GM23338 (cell line): ENCODE data around the gene GTPBP1. TPM values are rescaled to one million over a fixed set of nuclear protein-coding genes. Genes with fewer than 3 reads are reported as not detected.

ENCODE experiments used
- ATAC-seq: fragments of 200-7000 bp; cut with Tn5 transposase; 3 replicates; pipeline ENCODE4 v1.9.1; 2020
- DNase-seq: peaks from one replicate; pipeline ENCODE4 v3.0.0-alpha.2; 2015; ENCODE audit warnings: low spot score
- H2AFZ ChIP-seq: fragments of 200-600 bp; sonication (generic); 2 replicates; pipeline ENCODE4 v1.8.0; 2016; ENCODE audit warnings: antibody characterized with exemption, mild to moderate bottlenecking, moderate library complexity
- H3F3A ChIP-seq: fragments of 200-600 bp; sonication (generic); replicated peaks from 2 replicates; pipeline ENCODE4 v1.8.0; 2017; ENCODE audit warnings: antibody characterized with exemption, mixed run types, low read depth
- H3K27ac ChIP-seq: fragments of 200-600 bp; sonication (generic); 2 replicates; pipeline ENCODE4 v1.6.1; 2016; ENCODE audit warnings: low read depth
- H3K27me3 ChIP-seq: fragments of 200-600 bp; sonication (generic); 2 replicates; pipeline ENCODE4 v1.8.0; 2016; ENCODE audit warnings: mild to moderate bottlenecking, mixed run types, moderate library complexity; ENCODE audit not compliant: insufficient read depth
- H3K36me3 ChIP-seq: fragments of 200-600 bp; sonication (generic); 2 replicates; pipeline ENCODE4 v1.8.0; 2016; ENCODE audit warnings: mild to moderate bottlenecking; ENCODE audit not compliant: insufficient read depth
- H3K4me1 ChIP-seq: fragments of 200-600 bp; sonication (generic); 2 replicates; pipeline ENCODE4 v1.8.0; 2016; ENCODE audit warnings: mild to moderate bottlenecking, moderate library complexity; ENCODE audit not compliant: insufficient read depth
- H3K4me2 ChIP-seq: fragments of 200-600 bp; sonication (generic); 2 replicates; pipeline ENCODE4 v1.7.1; 2017; ENCODE audit warnings: mixed run types
- H3K4me3 ChIP-seq: fragments of 200-600 bp; sonication (generic); 2 replicates; pipeline ENCODE4 v1.6.1; 2016; ENCODE audit warnings: mixed run types
- H3K79me2 ChIP-seq: fragments of 200-600 bp; sonication (generic); replicated peaks from 2 replicates; pipeline ENCODE4 v1.8.0; 2017; ENCODE audit warnings: mild to moderate bottlenecking; ENCODE audit not compliant: insufficient read depth
- H3K9me2 ChIP-seq: fragments of 200-600 bp; sonication (generic); 2 replicates; pipeline ENCODE4 v1.8.0; 2017; ENCODE audit not compliant: insufficient read depth
- H4K20me1 ChIP-seq: fragments of 200-600 bp; sonication (generic); replicated peaks from 2 replicates; pipeline ENCODE4 v1.8.0; 2017; ENCODE audit warnings: mild to moderate bottlenecking; ENCODE audit not compliant: insufficient read depth
- H3K27ac Mint-ChIP-seq: 2 replicates; pipeline ENCODE4 v1.8.0; 2020; ENCODE audit warnings: inconsistent platforms, mild to moderate bottlenecking, moderate library complexity, mixed read lengths
- H3K27me3 Mint-ChIP-seq: 3 replicates; pipeline ENCODE4 v1.8.0; 2022; ENCODE audit warnings: low read depth, mild to moderate bottlenecking, moderate library complexity, mixed read lengths, inconsistent platforms; ENCODE audit not compliant: insufficient read depth, poor library complexity
- H3K36me3 Mint-ChIP-seq: 3 replicates; pipeline ENCODE4 v1.8.0; 2021; ENCODE audit warnings: low read depth, mild to moderate bottlenecking, inconsistent platforms, moderate library complexity, mixed read lengths
- H3K4me1 Mint-ChIP-seq: 3 replicates; pipeline ENCODE4 v1.8.0; 2020; ENCODE audit warnings: mild to moderate bottlenecking, inconsistent platforms, mixed read lengths
- H3K4me3 Mint-ChIP-seq: 3 replicates; pipeline ENCODE4 v1.8.0; 2021; ENCODE audit warnings: moderate library complexity, mild to moderate bottlenecking, inconsistent platforms, mixed read lengths
- H3K9me3 Mint-ChIP-seq: 3 replicates; pipeline ENCODE4 v1.8.0; 2020; ENCODE audit warnings: moderate library complexity, mild to moderate bottlenecking, inconsistent platforms, mixed read lengths
- CREB1 ChIP-seq: fragments of 250-450 bp; sonication (Bioruptor Pico); IDR thresholded peaks from 2 replicates; pipeline ENCODE4 v1.5.0; 2020; ENCODE audit warnings: low read depth, mild to moderate bottlenecking, moderate library complexity
- EZH2 ChIP-seq: fragments of 200-600 bp; sonication (generic); IDR thresholded peaks from one replicate; pipeline ENCODE4 v1.8.0; 2017; ENCODE audit warnings: antibody characterized with exemption, mild to moderate bottlenecking, low read depth; ENCODE audit not compliant: unreplicated experiment
- EZH2phosphoT487 ChIP-seq: fragments of 200-600 bp; sonication (generic); IDR thresholded peaks from one replicate; pipeline ENCODE4 v1.8.1; 2018; ENCODE audit warnings: antibody characterized with exemption; ENCODE audit not compliant: unreplicated experiment
- JUNB ChIP-seq: IDR thresholded peaks from one replicate; pipeline ENCODE4 v1.6.1; 2016; ENCODE audit warnings: antibody characterized with exemption; ENCODE audit not compliant: unreplicated experiment
- NANOG ChIP-seq: IDR thresholded peaks from 2 replicates; pipeline ENCODE4 v1.6.1; 2016; ENCODE audit warnings: antibody characterized with exemption, borderline replicate concordance
- POLR2AphosphoS5 ChIP-seq: IDR thresholded peaks from 2 replicates; pipeline ENCODE4 v1.6.1; 2016; ENCODE audit warnings: antibody characterized with exemption, low read depth
- STAT1 ChIP-seq: IDR thresholded peaks from one replicate; pipeline ENCODE4 v1.6.1; 2016; ENCODE audit warnings: antibody characterized with exemption; ENCODE audit not compliant: unreplicated experiment
- ZNF114 ChIP-seq: fragments of 250-450 bp; sonication (Bioruptor Pico); IDR thresholded peaks from 2 replicates; pipeline ENCODE4 v1.5.0; 2020; ENCODE audit warnings: mild to moderate bottlenecking, moderate library complexity
- ZNF331 ChIP-seq: fragments of 250-450 bp; sonication (Bioruptor Pico); IDR thresholded peaks from 2 replicates; pipeline ENCODE4 v1.5.0; 2020; ENCODE audit warnings: low read depth, mild to moderate bottlenecking, moderate library complexity
- polyA plus RNA-seq: library from polyadenylated mRNA; unstranded; fragments of >200 nt; fragmentation: Nextera tagmentation; extraction: Ambion mirVana; gene quantifications from 2 replicates; pipeline ENCODE4 v1.2.1, GENCODE V29; 2016
- total RNA-seq: library from RNA; depleted of rRNA; stranded (reverse); fragments of >200 nt; shearing (Covaris generic); gene quantifications from 2 replicates; pipeline ENCODE4 v1.2.3, GENCODE V29; 2014
- TF ChIP-seq, protein P1 (sequence below): IDR thresholded peaks from one replicate; pipeline ENCODE4 v1.6.1; 2018; ENCODE audit warnings: antibody characterized with exemption; ENCODE audit not compliant: unreplicated experiment
- TF ChIP-seq, protein P2 (sequence below), 2 experiments: fragments of 200-600 bp in 1 of 2; sonication (generic) in 1 of 2; conservative IDR thresholded peaks; 2 replicates each; pipeline versions ENCODE4 v1.5.1 to v1.6.1; 2016 to 2017; ENCODE audit warnings: antibody characterized with exemption in 2 of 2, low read depth in 2 of 2, mild to moderate bottlenecking in 2 of 2, moderate library complexity in 1 of 2
- TF ChIP-seq, protein P3 (sequence below): IDR thresholded peaks from 2 replicates; pipeline ENCODE4 v1.6.1; 2016; ENCODE audit warnings: antibody characterized with exemption
- TF ChIP-seq, protein P4 (sequence below): fragments of 250-450 bp; sonication (Bioruptor Pico); IDR thresholded peaks from 2 replicates; pipeline ENCODE4 v1.5.0; 2020; ENCODE audit warnings: mild to moderate bottlenecking, moderate library complexity

Gene GTPBP1
- total and polyA plus RNA-seq, 2 experiments from 2014 or later, result 27.2 to 88.4 TPM

DNA sequence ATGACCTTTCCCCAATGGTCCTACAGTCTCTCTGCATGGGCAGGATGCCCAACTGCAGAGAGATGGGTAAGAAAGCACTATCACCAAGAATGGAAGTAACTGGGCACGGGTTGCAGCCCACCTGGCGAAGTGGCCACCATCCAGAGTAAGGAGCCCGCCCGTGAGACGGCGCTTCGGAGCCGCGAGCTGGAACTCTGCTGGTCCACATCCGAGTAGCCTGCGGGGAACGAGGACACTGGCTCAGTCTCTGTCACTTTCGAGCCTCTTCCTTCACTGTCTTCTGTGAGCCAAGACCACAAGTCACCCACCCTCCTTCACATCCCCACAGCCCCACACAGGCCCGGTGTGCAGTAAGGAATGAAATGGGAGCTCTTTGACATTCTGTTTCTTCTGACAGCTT is 44.4 kb downstream of the GTPBP1 start:
- H3K4me1 Mint-ChIP-seq, result peaks cover 11% of the 10 kb centered on the region
- Histone ChIP-seq H3K4me3 (no peak overlapping the region), H3K9me2 (no peaks in the 10 kb centered on the region), H3K27ac (no peak overlapping the region), H3K4me2 (no peak overlapping the region), H3K27me3 (0 out of 2 replicates have a peak, but pooled peaks cover 2% of the 10 kb centered on the region), H3K79me2 (no peaks in the 10 kb centered on the region), H4K20me1 (no peaks in the 10 kb centered on the region), H3F3A (no peaks in the 10 kb centered on the region), H3K36me3 (no peaks in the 10 kb centered on the region), H2AFZ (no peak overlapping the region), H3K4me1 (peaks cover 16% of the 10 kb centered on the region; the same call in 1 of the 2 replicates)
- DNase-seq (no peak), ATAC-seq (no peak)
- no peak overlapping the region for H3K27ac Mint-ChIP-seq
- TF ChIP-seq, protein P1, sequence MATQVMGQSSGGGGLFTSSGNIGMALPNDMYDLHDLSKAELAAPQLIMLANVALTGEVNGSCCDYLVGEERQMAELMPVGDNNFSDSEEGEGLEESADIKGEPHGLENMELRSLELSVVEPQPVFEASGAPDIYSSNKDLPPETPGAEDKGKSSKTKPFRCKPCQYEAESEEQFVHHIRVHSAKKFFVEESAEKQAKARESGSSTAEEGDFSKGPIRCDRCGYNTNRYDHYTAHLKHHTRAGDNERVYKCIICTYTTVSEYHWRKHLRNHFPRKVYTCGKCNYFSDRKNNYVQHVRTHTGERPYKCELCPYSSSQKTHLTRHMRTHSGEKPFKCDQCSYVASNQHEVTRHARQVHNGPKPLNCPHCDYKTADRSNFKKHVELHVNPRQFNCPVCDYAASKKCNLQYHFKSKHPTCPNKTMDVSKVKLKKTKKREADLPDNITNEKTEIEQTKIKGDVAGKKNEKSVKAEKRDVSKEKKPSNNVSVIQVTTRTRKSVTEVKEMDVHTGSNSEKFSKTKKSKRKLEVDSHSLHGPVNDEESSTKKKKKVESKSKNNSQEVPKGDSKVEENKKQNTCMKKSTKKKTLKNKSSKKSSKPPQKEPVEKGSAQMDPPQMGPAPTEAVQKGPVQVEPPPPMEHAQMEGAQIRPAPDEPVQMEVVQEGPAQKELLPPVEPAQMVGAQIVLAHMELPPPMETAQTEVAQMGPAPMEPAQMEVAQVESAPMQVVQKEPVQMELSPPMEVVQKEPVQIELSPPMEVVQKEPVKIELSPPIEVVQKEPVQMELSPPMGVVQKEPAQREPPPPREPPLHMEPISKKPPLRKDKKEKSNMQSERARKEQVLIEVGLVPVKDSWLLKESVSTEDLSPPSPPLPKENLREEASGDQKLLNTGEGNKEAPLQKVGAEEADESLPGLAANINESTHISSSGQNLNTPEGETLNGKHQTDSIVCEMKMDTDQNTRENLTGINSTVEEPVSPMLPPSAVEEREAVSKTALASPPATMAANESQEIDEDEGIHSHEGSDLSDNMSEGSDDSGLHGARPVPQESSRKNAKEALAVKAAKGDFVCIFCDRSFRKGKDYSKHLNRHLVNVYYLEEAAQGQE, result no peak
- TF ChIP-seq ZNF331 (CRISPR knock-in tag) (no peak), CREB1 (no peak), EZH2phosphoT487 (no peak), NANOG (no peak), EZH2 (no peak), POLR2AphosphoS5 (no peak), JUNB (no peak), ZNF114 (CRISPR knock-in tag) (no peak), STAT1 (no peak)
- TF ChIP-seq, protein P2, sequence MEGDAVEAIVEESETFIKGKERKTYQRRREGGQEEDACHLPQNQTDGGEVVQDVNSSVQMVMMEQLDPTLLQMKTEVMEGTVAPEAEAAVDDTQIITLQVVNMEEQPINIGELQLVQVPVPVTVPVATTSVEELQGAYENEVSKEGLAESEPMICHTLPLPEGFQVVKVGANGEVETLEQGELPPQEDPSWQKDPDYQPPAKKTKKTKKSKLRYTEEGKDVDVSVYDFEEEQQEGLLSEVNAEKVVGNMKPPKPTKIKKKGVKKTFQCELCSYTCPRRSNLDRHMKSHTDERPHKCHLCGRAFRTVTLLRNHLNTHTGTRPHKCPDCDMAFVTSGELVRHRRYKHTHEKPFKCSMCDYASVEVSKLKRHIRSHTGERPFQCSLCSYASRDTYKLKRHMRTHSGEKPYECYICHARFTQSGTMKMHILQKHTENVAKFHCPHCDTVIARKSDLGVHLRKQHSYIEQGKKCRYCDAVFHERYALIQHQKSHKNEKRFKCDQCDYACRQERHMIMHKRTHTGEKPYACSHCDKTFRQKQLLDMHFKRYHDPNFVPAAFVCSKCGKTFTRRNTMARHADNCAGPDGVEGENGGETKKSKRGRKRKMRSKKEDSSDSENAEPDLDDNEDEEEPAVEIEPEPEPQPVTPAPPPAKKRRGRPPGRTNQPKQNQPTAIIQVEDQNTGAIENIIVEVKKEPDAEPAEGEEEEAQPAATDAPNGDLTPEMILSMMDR (conservative IDR thresholded peaks at IDR 0.05; ENCODE audit: low read depth in 2 of 2), result no peak
- TF ChIP-seq, protein P3, sequence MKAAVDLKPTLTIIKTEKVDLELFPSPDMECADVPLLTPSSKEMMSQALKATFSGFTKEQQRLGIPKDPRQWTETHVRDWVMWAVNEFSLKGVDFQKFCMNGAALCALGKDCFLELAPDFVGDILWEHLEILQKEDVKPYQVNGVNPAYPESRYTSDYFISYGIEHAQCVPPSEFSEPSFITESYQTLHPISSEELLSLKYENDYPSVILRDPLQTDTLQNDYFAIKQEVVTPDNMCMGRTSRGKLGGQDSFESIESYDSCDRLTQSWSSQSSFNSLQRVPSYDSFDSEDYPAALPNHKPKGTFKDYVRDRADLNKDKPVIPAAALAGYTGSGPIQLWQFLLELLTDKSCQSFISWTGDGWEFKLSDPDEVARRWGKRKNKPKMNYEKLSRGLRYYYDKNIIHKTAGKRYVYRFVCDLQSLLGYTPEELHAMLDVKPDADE, result no peak
- TF ChIP-seq, protein P4, sequence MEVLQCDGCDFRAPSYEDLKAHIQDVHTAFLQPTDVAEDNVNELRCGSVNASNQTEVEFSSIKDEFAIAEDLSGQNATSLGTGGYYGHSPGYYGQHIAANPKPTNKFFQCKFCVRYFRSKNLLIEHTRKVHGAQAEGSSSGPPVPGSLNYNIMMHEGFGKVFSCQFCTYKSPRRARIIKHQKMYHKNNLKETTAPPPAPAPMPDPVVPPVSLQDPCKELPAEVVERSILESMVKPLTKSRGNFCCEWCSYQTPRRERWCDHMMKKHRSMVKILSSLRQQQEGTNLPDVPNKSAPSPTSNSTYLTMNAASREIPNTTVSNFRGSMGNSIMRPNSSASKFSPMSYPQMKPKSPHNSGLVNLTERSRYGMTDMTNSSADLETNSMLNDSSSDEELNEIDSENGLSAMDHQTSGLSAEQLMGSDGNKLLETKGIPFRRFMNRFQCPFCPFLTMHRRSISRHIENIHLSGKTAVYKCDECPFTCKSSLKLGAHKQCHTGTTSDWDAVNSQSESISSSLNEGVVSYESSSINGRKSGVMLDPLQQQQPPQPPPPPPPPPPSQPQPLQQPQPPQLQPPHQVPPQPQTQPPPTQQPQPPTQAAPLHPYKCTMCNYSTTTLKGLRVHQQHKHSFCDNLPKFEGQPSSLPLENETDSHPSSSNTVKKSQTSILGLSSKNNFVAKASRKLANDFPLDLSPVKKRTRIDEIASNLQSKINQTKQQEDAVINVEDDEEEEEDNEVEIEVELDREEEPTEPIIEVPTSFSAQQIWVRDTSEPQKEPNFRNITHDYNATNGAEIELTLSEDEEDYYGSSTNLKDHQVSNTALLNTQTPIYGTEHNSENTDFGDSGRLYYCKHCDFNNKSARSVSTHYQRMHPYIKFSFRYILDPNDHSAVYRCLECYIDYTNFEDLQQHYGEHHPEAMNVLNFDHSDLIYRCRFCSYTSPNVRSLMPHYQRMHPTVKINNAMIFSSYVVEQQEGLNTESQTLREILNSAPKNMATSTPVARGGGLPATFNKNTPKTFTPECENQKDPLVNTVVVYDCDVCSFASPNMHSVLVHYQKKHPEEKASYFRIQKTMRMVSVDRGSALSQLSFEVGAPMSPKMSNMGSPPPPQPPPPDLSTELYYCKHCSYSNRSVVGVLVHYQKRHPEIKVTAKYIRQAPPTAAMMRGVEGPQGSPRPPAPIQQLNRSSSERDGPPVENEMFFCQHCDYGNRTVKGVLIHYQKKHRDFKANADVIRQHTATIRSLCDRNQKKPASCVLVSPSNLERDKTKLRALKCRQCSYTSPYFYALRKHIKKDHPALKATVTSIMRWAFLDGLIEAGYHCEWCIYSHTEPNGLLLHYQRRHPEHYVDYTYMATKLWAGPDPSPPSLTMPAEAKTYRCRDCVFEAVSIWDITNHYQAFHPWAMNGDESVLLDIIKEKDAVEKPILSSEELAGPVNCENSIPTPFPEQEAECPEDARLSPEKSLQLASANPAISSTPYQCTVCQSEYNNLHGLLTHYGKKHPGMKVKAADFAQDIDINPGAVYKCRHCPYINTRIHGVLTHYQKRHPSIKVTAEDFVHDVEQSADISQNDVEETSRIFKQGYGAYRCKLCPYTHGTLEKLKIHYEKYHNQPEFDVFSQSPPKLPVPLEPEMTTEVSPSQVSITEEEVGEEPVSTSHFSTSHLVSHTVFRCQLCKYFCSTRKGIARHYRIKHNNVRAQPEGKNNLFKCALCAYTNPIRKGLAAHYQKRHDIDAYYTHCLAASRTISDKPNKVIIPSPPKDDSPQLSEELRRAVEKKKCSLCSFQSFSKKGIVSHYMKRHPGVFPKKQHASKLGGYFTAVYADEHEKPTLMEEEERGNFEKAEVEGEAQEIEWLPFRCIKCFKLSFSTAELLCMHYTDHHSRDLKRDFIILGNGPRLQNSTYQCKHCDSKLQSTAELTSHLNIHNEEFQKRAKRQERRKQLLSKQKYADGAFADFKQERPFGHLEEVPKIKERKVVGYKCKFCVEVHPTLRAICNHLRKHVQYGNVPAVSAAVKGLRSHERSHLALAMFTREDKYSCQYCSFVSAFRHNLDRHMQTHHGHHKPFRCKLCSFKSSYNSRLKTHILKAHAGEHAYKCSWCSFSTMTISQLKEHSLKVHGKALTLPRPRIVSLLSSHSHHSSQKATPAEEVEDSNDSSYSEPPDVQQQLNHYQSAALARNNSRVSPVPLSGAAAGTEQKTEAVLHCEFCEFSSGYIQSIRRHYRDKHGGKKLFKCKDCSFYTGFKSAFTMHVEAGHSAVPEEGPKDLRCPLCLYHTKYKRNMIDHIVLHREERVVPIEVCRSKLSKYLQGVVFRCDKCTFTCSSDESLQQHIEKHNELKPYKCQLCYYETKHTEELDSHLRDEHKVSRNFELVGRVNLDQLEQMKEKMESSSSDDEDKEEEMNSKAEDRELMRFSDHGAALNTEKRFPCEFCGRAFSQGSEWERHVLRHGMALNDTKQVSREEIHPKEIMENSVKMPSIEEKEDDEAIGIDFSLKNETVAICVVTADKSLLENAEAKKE (CRISPR knock-in tag), result no peak
- H3K27me3 Mint-ChIP-seq, result peaks cover 8% of the 10 kb centered on the region
- no peak overlapping the region for H3K4me3 Mint-ChIP-seq
- H3K9me3 Mint-ChIP-seq, result no peaks in the 10 kb centered on the region
- peaks cover 3% of the 10 kb centered on the region; the same call in 2 of the 3 replicates for H3K36me3 Mint-ChIP-seq
